Measurements from ENCODE around the gene CYP3A7.
"Not testable (repeated sequence)": the region's sequence is repeated elsewhere in the genome, so short reads cannot be mapped to it uniquely, and the experiment has no call there.

CYP3A7 gene

GRCh38 chr7:99698867-99699730, 35.9 kb downstream of the CYP3A7 start:
- not testable (repeated sequence) for DNase-seq

GRCh38 chr7:99694912-99695304, 40.1 kb downstream of the CYP3A7 start:
- DNase-seq: no peak

GRCh38 chr7:99694201-99694911, 40.6 kb downstream of the CYP3A7 start:
- DNase-seq: no peak

- no peak for DNase-seq
Measured at GRCh38 chr7:99693427-99694200, 41.4 kb downstream of the CYP3A7 start.

- no peak for DNase-seq
Measured at GRCh38 chr7:99693100-99693426, 41.9 kb downstream of the CYP3A7 start.

GRCh38 chr7:99692563-99692962, 42.4 kb downstream of the CYP3A7 start:
- DNase-seq: not testable (repeated sequence)

- not testable (repeated sequence) for DNase-seq
Measured at GRCh38 chr7:99691658-99692057, 43.3 kb downstream of the CYP3A7 start.

- DNase-seq: not testable (repeated sequence)
Measured at GRCh38 chr7:99690918-99691317, 44.1 kb downstream of the CYP3A7 start.

- DNase-seq: not testable (repeated sequence)
Measured at GRCh38 chr7:99685871-99686608, 49.0 kb downstream of the CYP3A7 start.

- no peak for DNase-seq
Measured at GRCh38 chr7:99685129-99685758, 49.8 kb downstream of the CYP3A7 start.

- peak; percentile 75 for DNase-seq
Measured at GRCh38 chr7:99679400-99680191, 55.4 kb downstream of the CYP3A7 start, which contains the start of gene CYP3A5. TSS of gene CYP3A5 (minus strand) at chr7:99679996. CDS start at chr7:99679896, 100 bp downstream.

- peak; percentile 35 for DNase-seq
Measured at GRCh38 chr7:99679032-99679399, 56.0 kb downstream of the CYP3A7 start.

GRCh38 chr7:99677648-99678045, 57.3 kb downstream of the CYP3A7 start:
- DNase-seq: peak; percentile 88

- DNase-seq: no peak
Measured at GRCh38 chr7:99677013-99677647, 57.9 kb downstream of the CYP3A7 start.

GRCh38 chr7:99674995-99675742, 59.8 kb downstream of the CYP3A7 start:
- no peak for DNase-seq

GRCh38 chr7:99672573-99672972, 62.4 kb downstream of the CYP3A7 start:
- no peak for DNase-seq

- no peak for DNase-seq
Measured at GRCh38 chr7:99669782-99670181, 65.2 kb downstream of the CYP3A7 start.

GRCh38 chr7:99668541-99668940, 66.5 kb downstream of the CYP3A7 start:
- no peak for DNase-seq

GRCh38 chr7:99667179-99667578, 67.8 kb downstream of the CYP3A7 start:
- DNase-seq: no peak

- no peak for DNase-seq
Measured at GRCh38 chr7:99666013-99666395, 69.0 kb downstream of the CYP3A7 start.
